HepG2 (cell line): Measurements from ENCODE around the gene DNLZ.

Experiments
- CBFB ChIP-seq: sonication (generic); formaldehyde crosslinking; IDR thresholded peaks from 2 replicates; pipeline ENCODE4 v1.4.0; 2020; ENCODE audit warnings: missing genetic modification reagents
- HNF4G ChIP-seq, 2 experiments: sonication (generic) in 1 of 2; formaldehyde crosslinking in 1 of 2; IDR thresholded peaks; 2 replicates each; pipeline versions ENCODE4 v1.4.0 to v1.6.1; 2011 to 2020; ENCODE audit warnings: borderline replicate concordance in 2 of 2, low read depth in 2 of 2, mild to moderate bottlenecking in 2 of 2, low read length in 1 of 2, missing genetic modification reagents in 1 of 2, moderate library complexity in 1 of 2
- MXD4 ChIP-seq: IDR thresholded peaks from 2 replicates; pipeline ENCODE4 v1.6.1; 2016; ENCODE audit warnings: mild to moderate bottlenecking, missing biosample characterization, missing genetic modification reagents
- TGIF2 ChIP-seq: IDR thresholded peaks from 2 replicates; pipeline ENCODE4 v1.6.1; 2016; ENCODE audit warnings: control low read depth, missing compliant biosample characterization
- TSC22D2 ChIP-seq: sonication (generic); formaldehyde crosslinking; IDR thresholded peaks from 2 replicates; pipeline ENCODE4 v1.5.1; 2020; ENCODE audit warnings: missing genetic modification reagents, mild to moderate bottlenecking, borderline replicate concordance
- ZNF224 ChIP-seq: sonication (generic); formaldehyde crosslinking; IDR thresholded peaks from 2 replicates; pipeline ENCODE4 v1.5.0; 2020; ENCODE audit warnings: mild to moderate bottlenecking, missing genetic modification reagents
- TF ChIP-seq, protein P1 (sequence below): sonication (generic); formaldehyde crosslinking; IDR thresholded peaks from 2 replicates; pipeline ENCODE4 v1.5.0; 2020; ENCODE audit warnings: mild to moderate bottlenecking, missing genetic modification reagents, moderate library complexity
- TF ChIP-seq, protein P2 (sequence below): sonication (generic); formaldehyde crosslinking; IDR thresholded peaks from 2 replicates; pipeline ENCODE4 v1.5.0; 2020; ENCODE audit warnings: mild to moderate bottlenecking, missing genetic modification reagents

DNA sequence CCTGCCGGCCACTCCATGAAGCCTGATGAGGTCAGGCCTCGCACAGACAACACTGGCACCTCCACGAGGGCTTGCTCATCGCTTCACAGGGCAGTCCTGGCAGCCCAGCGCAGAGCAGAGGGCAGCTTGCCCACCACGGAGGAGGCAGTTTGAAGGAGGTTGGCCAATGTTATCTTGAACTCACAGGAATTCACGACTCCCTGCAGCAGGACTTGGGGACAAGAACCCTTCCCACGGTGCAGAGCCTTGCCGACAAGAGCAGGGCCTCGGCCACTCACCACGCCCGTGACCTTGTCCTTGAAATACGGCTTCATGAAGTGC lies 31.4 kb upstream of the DNLZ start:
- TF ChIP-seq TSC22D2 (CRISPR knock-in tag), result no peak
- no peak for TF ChIP-seq ZNF224 (CRISPR knock-in tag)
- TF ChIP-seq, protein P1, sequence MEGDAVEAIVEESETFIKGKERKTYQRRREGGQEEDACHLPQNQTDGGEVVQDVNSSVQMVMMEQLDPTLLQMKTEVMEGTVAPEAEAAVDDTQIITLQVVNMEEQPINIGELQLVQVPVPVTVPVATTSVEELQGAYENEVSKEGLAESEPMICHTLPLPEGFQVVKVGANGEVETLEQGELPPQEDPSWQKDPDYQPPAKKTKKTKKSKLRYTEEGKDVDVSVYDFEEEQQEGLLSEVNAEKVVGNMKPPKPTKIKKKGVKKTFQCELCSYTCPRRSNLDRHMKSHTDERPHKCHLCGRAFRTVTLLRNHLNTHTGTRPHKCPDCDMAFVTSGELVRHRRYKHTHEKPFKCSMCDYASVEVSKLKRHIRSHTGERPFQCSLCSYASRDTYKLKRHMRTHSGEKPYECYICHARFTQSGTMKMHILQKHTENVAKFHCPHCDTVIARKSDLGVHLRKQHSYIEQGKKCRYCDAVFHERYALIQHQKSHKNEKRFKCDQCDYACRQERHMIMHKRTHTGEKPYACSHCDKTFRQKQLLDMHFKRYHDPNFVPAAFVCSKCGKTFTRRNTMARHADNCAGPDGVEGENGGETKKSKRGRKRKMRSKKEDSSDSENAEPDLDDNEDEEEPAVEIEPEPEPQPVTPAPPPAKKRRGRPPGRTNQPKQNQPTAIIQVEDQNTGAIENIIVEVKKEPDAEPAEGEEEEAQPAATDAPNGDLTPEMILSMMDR (CRISPR knock-in tag), result no peak
- no peak for TF ChIP-seq MXD4 (CRISPR knock-in tag)
- no peak for TF ChIP-seq HNF4G (IDR thresholded peaks at IDR 0.05; ENCODE audit: borderline replicate concordance, low read depth, low read length)
- no peak for TF ChIP-seq HNF4G (CRISPR knock-in tag; IDR thresholded peaks at IDR 0.05; ENCODE audit: borderline replicate concordance, low read depth)
- no peak for TF ChIP-seq CBFB (CRISPR knock-in tag)
- TF ChIP-seq, protein P2, sequence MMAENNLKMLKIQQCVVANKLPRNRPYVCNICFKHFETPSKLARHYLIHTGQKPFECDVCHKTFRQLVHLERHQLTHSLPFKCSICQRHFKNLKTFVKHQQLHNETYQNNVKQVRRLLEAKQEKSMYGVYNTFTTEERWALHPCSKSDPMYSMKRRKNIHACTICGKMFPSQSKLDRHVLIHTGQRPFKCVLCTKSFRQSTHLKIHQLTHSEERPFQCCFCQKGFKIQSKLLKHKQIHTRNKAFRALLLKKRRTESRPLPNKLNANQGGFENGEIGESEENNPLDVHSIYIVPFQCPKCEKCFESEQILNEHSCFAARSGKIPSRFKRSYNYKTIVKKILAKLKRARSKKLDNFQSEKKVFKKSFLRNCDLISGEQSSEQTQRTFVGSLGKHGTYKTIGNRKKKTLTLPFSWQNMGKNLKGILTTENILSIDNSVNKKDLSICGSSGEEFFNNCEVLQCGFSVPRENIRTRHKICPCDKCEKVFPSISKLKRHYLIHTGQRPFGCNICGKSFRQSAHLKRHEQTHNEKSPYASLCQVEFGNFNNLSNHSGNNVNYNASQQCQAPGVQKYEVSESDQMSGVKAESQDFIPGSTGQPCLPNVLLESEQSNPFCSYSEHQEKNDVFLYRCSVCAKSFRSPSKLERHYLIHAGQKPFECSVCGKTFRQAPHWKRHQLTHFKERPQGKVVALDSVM (CRISPR knock-in tag), result no peak
- no peak for TF ChIP-seq TGIF2 (CRISPR knock-in tag)
